ENCODE results near the gene PRKN. TPM values are rescaled to one million over a fixed set of nuclear protein-coding genes. Genes with fewer than 3 reads are reported as not detected.

The PRKN gene
- total RNA-seq, 2 experiments from 2014 or later, result 0.63 TPM; not detected in 1

GRCh38 chr6:161578478-161578877 is 1149.1 kb downstream of the PRKN start:
- no peaks in the 10 kb centered on the region for H3K27me3 Mint-ChIP-seq (ENCODE audit: low read depth)
- H3K27ac Mint-ChIP-seq, result no peak overlapping the region
- POLR2A ChIA-PET, result no interaction called here
- no peaks in the 10 kb centered on the region for H3K9me3 Mint-ChIP-seq (ENCODE audit: insufficient read depth)
- DNase-seq (no peak), ATAC-seq (no peak)
- no peak overlapping the region for H3K4me3 Mint-ChIP-seq
- H3K36me3 Mint-ChIP-seq (ENCODE audit: low read depth), result no peaks in the 10 kb centered on the region
- no peaks in the 10 kb centered on the region for H3K4me1 Mint-ChIP-seq (ENCODE audit: low read depth)
- CTCF ChIA-PET, result no interaction called here

GRCh38 chr6:161575523-161576254 is 1151.9 kb downstream of the PRKN start:
- H3K4me3 Mint-ChIP-seq, result no peak overlapping the region
- CTCF ChIA-PET, result no interaction called here

GRCh38 chr6:161568885-161569456 is 1158.6 kb downstream of the PRKN start:
- Mint-ChIP-seq H3K36me3 (ENCODE audit: low read depth) (no peaks in the 10 kb centered on the region), H3K4me1 (ENCODE audit: low read depth) (no peaks in the 10 kb centered on the region), H3K27ac (no peak overlapping the region), H3K9me3 (ENCODE audit: insufficient read depth) (no peaks in the 10 kb centered on the region), H3K27me3 (ENCODE audit: low read depth) (no peaks in the 10 kb centered on the region), H3K4me3 (no peak overlapping the region)
- DNase-seq (no peak), ATAC-seq (no peak)
- ChIA-PET CTCF (no interaction called here), POLR2A (no interaction called here)

More at GRCh38 chr6:161575523-161576254, 1151.9 kb downstream of the PRKN start:
- POLR2A ChIA-PET, result no interaction called here
- H3K9me3 Mint-ChIP-seq (ENCODE audit: insufficient read depth), result no peaks in the 10 kb centered on the region
- no peaks in the 10 kb centered on the region for H3K36me3 Mint-ChIP-seq (ENCODE audit: low read depth)
- no peak overlapping the region for H3K27ac Mint-ChIP-seq
- H3K4me1 Mint-ChIP-seq (ENCODE audit: low read depth), result no peaks in the 10 kb centered on the region
- DNase-seq (no peak), ATAC-seq (no peak)
- no peaks in the 10 kb centered on the region for H3K27me3 Mint-ChIP-seq (ENCODE audit: low read depth)

GRCh38 chr6:161564952-161565351 is 1162.6 kb downstream of the PRKN start:
- DNase-seq (no peak), ATAC-seq (no peak)
- Mint-ChIP-seq H3K27me3 (ENCODE audit: low read depth) (no peaks in the 10 kb centered on the region), H3K27ac (no peak overlapping the region), H3K9me3 (ENCODE audit: insufficient read depth) (no peaks in the 10 kb centered on the region), H3K36me3 (ENCODE audit: low read depth) (no peaks in the 10 kb centered on the region), H3K4me3 (no peak overlapping the region), H3K4me1 (ENCODE audit: low read depth) (no peaks in the 10 kb centered on the region)
- CTCF ChIA-PET, result no interaction called here
- POLR2A ChIA-PET, result no interaction called here

GRCh38 chr6:161561908-161562307 is 1165.7 kb downstream of the PRKN start:
- Mint-ChIP-seq H3K4me3 (no peak overlapping the region), H3K4me1 (ENCODE audit: low read depth) (no peaks in the 10 kb centered on the region), H3K9me3 (ENCODE audit: insufficient read depth) (no peaks in the 10 kb centered on the region), H3K27ac (no peak overlapping the region), H3K27me3 (ENCODE audit: low read depth) (no peaks in the 10 kb centered on the region), H3K36me3 (ENCODE audit: low read depth) (no peaks in the 10 kb centered on the region)
- CTCF ChIA-PET, result no interaction called here
- DNase-seq (no peak), ATAC-seq (no peak)
- POLR2A ChIA-PET, result no interaction called here

- no peak overlapping the region for H3K4me3 Mint-ChIP-seq
- POLR2A ChIA-PET, result no interaction called here
- H3K27ac Mint-ChIP-seq, result no peak overlapping the region
- no peak for DNase-seq
- ATAC-seq, result no peak
- CTCF ChIA-PET, result no interaction called here
- peaks cover 4% of the 10 kb centered on the region for H3K9me3 Mint-ChIP-seq (ENCODE audit: insufficient read depth)
- H3K27me3 Mint-ChIP-seq (ENCODE audit: low read depth), result no peaks in the 10 kb centered on the region
- H3K4me1 Mint-ChIP-seq (ENCODE audit: low read depth), result no peaks in the 10 kb centered on the region
- H3K36me3 Mint-ChIP-seq (ENCODE audit: low read depth), result no peaks in the 10 kb centered on the region
These were observed 1170.0 kb downstream of the PRKN start for GRCh38 chr6:161557333-161558107.

- no peaks in the 10 kb centered on the region for H3K27me3 Mint-ChIP-seq (ENCODE audit: low read depth)
- H3K4me1 Mint-ChIP-seq (ENCODE audit: low read depth), result no peaks in the 10 kb centered on the region
- H3K36me3 Mint-ChIP-seq (ENCODE audit: low read depth), result no peaks in the 10 kb centered on the region
- H3K9me3 Mint-ChIP-seq (ENCODE audit: insufficient read depth), result peaks cover 13% of the 10 kb centered on the region
- ChIA-PET CTCF (no interaction called here), POLR2A (no interaction called here)
- ATAC-seq (no peak), DNase-seq (no peak)
- no peak overlapping the region for H3K4me3 Mint-ChIP-seq
- no peak overlapping the region for H3K27ac Mint-ChIP-seq
These were observed 1172.7 kb downstream of the PRKN start for GRCh38 chr6:161554883-161555282.

- no peaks in the 10 kb centered on the region for H3K27me3 Mint-ChIP-seq (ENCODE audit: low read depth)
- no peak overlapping the region for H3K4me3 Mint-ChIP-seq
- no peaks in the 10 kb centered on the region for H3K4me1 Mint-ChIP-seq (ENCODE audit: low read depth)
- no peaks in the 10 kb centered on the region for H3K36me3 Mint-ChIP-seq (ENCODE audit: low read depth)
- ATAC-seq, result no peak
- peaks cover 13% of the 10 kb centered on the region for H3K9me3 Mint-ChIP-seq (ENCODE audit: insufficient read depth)
- no peak for DNase-seq
- H3K27ac Mint-ChIP-seq, result no peak overlapping the region
- ChIA-PET POLR2A (no interaction called here), CTCF (no interaction called here)
These were observed 1177.5 kb downstream of the PRKN start for GRCh38 chr6:161549977-161550655.

- H3K4me1 Mint-ChIP-seq (ENCODE audit: low read depth), result no peaks in the 10 kb centered on the region
- no peak for ATAC-seq
- H3K9me3 Mint-ChIP-seq (ENCODE audit: insufficient read depth), result peaks cover 9% of the 10 kb centered on the region
- H3K36me3 Mint-ChIP-seq (ENCODE audit: low read depth), result no peaks in the 10 kb centered on the region
- H3K27me3 Mint-ChIP-seq (ENCODE audit: low read depth), result no peaks in the 10 kb centered on the region
- ChIA-PET POLR2A (no interaction called here), CTCF (no interaction called here)
- DNase-seq, result no peak
- no peak overlapping the region for H3K4me3 Mint-ChIP-seq
- no peak overlapping the region for H3K27ac Mint-ChIP-seq
These were observed 1178.8 kb downstream of the PRKN start for GRCh38 chr6:161548713-161549296.

GRCh38 chr6:161547617-161548016 is 1179.9 kb downstream of the PRKN start:
- Mint-ChIP-seq H3K27ac (no peak overlapping the region), H3K4me1 (ENCODE audit: low read depth) (no peaks in the 10 kb centered on the region), H3K9me3 (ENCODE audit: insufficient read depth) (peaks cover 9% of the 10 kb centered on the region), H3K4me3 (no peak overlapping the region), H3K27me3 (ENCODE audit: low read depth) (no peaks in the 10 kb centered on the region), H3K36me3 (ENCODE audit: low read depth) (no peaks in the 10 kb centered on the region)
- POLR2A ChIA-PET, result no interaction called here
- ATAC-seq (no peak), DNase-seq (no peak)
- CTCF ChIA-PET, result no interaction called here

GRCh38 chr6:161546632-161547031 is 1180.9 kb downstream of the PRKN start:
- CTCF ChIA-PET, result no interaction called here
- H3K9me3 Mint-ChIP-seq (ENCODE audit: insufficient read depth), result peaks cover 8% of the 10 kb centered on the region
- H3K27me3 Mint-ChIP-seq (ENCODE audit: low read depth), result no peaks in the 10 kb centered on the region
- H3K27ac Mint-ChIP-seq, result no peak overlapping the region
- no peaks in the 10 kb centered on the region for H3K36me3 Mint-ChIP-seq (ENCODE audit: low read depth)
- no peak overlapping the region for H3K4me3 Mint-ChIP-seq
- no peaks in the 10 kb centered on the region for H3K4me1 Mint-ChIP-seq (ENCODE audit: low read depth)
- DNase-seq (no peak), ATAC-seq (no peak)
- POLR2A ChIA-PET, result no interaction called here

GRCh38 chr6:161545741-161546140 is 1181.8 kb downstream of the PRKN start:
- DNase-seq (no peak), ATAC-seq (no peak)
- H3K4me3 Mint-ChIP-seq, result no peak overlapping the region
- POLR2A ChIA-PET, result no interaction called here
- H3K9me3 Mint-ChIP-seq (ENCODE audit: insufficient read depth), result no peaks in the 10 kb centered on the region
- CTCF ChIA-PET, result no interaction called here
- H3K27me3 Mint-ChIP-seq (ENCODE audit: low read depth), result no peaks in the 10 kb centered on the region
- H3K27ac Mint-ChIP-seq, result no peak overlapping the region
- no peaks in the 10 kb centered on the region for H3K4me1 Mint-ChIP-seq (ENCODE audit: low read depth)
- H3K36me3 Mint-ChIP-seq (ENCODE audit: low read depth), result no peaks in the 10 kb centered on the region

Measured in activated CD8-positive, alpha-beta T cell treated with anti-CD3 and anti-CD28 coated beads, Interleukin-2, amount 10 ng/mL, durations not matched to agents 7 days and 5 days (primary cell).